SK-N-MC (cell line): ENCODE results near the gene NFIB.

ENCODE experiments used
- EZH2 ChIP-seq: fragments of 200-600 bp; sonication (generic); IDR thresholded peaks from one replicate; pipeline ENCODE4 v1.6.1; 2017; ENCODE audit warnings: antibody characterized with exemption
- POLR2AphosphoS5 ChIP-seq: IDR thresholded peaks from 2 replicates; pipeline ENCODE4 v1.6.1; 2012; ENCODE audit warnings: mild to moderate bottlenecking, low read depth, low read length, borderline replicate concordance

- TF ChIP-seq EZH2 (no peak), POLR2AphosphoS5 (no peak)
Measured at GRCh38 chr9:14168381-14168780, 145.6 kb downstream of the NFIB start.
